Measurements from ENCODE around the gene DCLRE1B.

The DCLRE1B gene

DNA sequence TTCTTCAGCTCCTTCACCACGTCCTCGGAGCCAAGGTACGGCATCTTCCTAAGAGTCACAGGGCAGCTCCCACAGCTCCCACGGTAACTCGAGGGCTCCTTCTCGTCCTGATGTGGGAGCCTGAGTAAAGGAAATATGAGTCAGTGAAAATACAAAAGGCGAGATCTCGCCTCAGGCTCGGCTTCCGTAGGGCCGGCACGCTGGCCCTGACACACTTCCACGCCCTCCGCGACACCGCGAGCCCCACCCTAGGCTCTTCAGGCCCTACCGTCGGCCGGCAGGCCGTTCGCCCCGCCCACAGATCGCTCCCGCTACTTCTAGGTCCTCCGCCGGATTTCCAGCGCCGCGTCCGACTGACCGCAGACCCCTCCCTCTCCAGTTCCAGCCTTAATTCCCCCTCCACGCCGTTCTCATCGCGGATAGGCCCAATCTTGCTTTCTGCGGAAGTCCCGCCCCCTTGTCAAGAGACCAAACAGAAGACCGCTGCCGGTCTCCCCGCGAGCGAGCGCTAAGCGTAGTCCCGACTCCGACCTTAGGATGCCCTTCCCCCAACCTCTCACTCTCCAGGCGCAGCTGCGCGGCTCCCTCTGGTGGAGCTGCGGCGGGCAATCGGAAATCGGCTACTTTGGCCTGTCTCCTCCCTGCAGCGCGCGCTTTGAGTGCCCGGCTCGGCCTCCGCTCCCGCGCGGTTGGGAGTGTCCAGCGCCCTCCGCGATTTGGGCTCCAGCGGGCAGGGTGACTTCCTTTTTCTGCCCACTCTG, at the start of gene DCLRE1B, which contains the start of gene AP4B1:
Gene DCLRE1B (plus strand): TSS at position 653 of the 761 bp plus-strand sequence. CDS start 261 bp downstream, outside the sequence.
Gene AP4B1 (minus strand): TSS at position 126 of the 761 bp plus-strand sequence. CDS start 82 bp downstream, at position 44.
- Histone ChIP-seq H3K27ac (ENCODE audit: extremely low read depth, low read depth, low read length) (peak within 1 kb of the TSS; percentile 75), H3K9me3 (ENCODE audit: control insufficient read depth, insufficient read depth, low read depth, low read length) (no peaks in the 10 kb centered on the region), H3K4me3 (ENCODE audit: low read depth, low read length) (peak within 1 kb of the TSS; percentile 69), H3K36me3 (ENCODE audit: control insufficient read depth in 2 of 2, insufficient read depth in 1 of 2, low read length in 2 of 2) (peaks cover 9 to 64% of the 10 kb centered on the region in 2 experiments), H3K4me1 (ENCODE audit: control insufficient read depth, insufficient read depth, low read length) (no peaks in the 10 kb centered on the region)
- ChIA-PET CTCF (interaction anchor here (0.6 to 2.1 kb wide), 7 partner anchors 9 to 445 kb away, joined by 3 to 17 read pairs (median 3); partner anchors contain the start of gene HIPK1), POLR2A (interaction anchor here (0.7 to 4.9 kb wide), 9 partner anchors 11 to 1210 kb away, joined by 3 to 84 read pairs (median 4); partner anchors contain the start of genes HIPK1 and RSBN1)
- TF ChIP-seq ZNF510 (tag by site-specific recombination; IDR thresholded peaks at IDR 0.05; ENCODE audit: insufficient replicate concordance) (no peak), ZNF202 (tag by site-specific recombination; IDR thresholded peaks at IDR 0.05; ENCODE audit: borderline replicate concordance) (no peak), SP3 (tag by site-specific recombination; IDR thresholded peaks at IDR 0.05) (peak; percentile 91), ZNF529 (tag by site-specific recombination; IDR thresholded peaks at IDR 0.05; ENCODE audit: insufficient replicate concordance) (no peak), OVOL3 (tag by site-specific recombination; IDR thresholded peaks at IDR 0.05) (no peak), ZBTB20 (tag by site-specific recombination; IDR thresholded peaks at IDR 0.05) (peak; percentile 83; the same call in 1 of the 2 replicates), HOXC10 (CRISPR knock-in tag; IDR thresholded peaks at IDR 0.05) (no peak), TRIM28 (IDR thresholded peaks at IDR 0.05; ENCODE audit: borderline replicate concordance, low read length) (peak; percentile 96), ZNF433 (tag by site-specific recombination; IDR thresholded peaks at IDR 0.05; ENCODE audit: low read depth) (no peak), FEZF1 (tag by site-specific recombination; IDR thresholded peaks at IDR 0.05) (no peak; the same call in 1 of the 2 replicates), ZNF174 (tag by site-specific recombination; IDR thresholded peaks at IDR 0.05) (no peak), ZNF112 (tag by site-specific recombination; IDR thresholded peaks at IDR 0.05) (no peak), ZNF561 (tag by site-specific recombination; IDR thresholded peaks at IDR 0.05; ENCODE audit: borderline replicate concordance) (peak; percentile 87), RBAK (tag by site-specific recombination; IDR thresholded peaks at IDR 0.05) (no peak), ZNF843 (tag by site-specific recombination; IDR thresholded peaks at IDR 0.05) (peak; percentile 67), ZNF23 (tag by site-specific recombination; IDR thresholded peaks at IDR 0.05; ENCODE audit: borderline replicate concordance) (no peak), ZNF24 (tag by site-specific recombination; IDR thresholded peaks at IDR 0.05) (peak; percentile 87), ZNF610 (tag by site-specific recombination; IDR thresholded peaks at IDR 0.05; ENCODE audit: borderline replicate concordance) (peak; percentile 93), ZSCAN30 (tag by site-specific recombination; IDR thresholded peaks at IDR 0.05) (peak; percentile 67), REPIN1 (tag by site-specific recombination; IDR thresholded peaks at IDR 0.05; ENCODE audit: low read depth) (no peak), KLF16 (tag by site-specific recombination; IDR thresholded peaks at IDR 0.05) (peak; percentile 77), ZFHX2 (tag by site-specific recombination; conservative IDR thresholded peaks at IDR 0.05) (peak; percentile 44)
- TF ChIP-seq, protein P1, sequence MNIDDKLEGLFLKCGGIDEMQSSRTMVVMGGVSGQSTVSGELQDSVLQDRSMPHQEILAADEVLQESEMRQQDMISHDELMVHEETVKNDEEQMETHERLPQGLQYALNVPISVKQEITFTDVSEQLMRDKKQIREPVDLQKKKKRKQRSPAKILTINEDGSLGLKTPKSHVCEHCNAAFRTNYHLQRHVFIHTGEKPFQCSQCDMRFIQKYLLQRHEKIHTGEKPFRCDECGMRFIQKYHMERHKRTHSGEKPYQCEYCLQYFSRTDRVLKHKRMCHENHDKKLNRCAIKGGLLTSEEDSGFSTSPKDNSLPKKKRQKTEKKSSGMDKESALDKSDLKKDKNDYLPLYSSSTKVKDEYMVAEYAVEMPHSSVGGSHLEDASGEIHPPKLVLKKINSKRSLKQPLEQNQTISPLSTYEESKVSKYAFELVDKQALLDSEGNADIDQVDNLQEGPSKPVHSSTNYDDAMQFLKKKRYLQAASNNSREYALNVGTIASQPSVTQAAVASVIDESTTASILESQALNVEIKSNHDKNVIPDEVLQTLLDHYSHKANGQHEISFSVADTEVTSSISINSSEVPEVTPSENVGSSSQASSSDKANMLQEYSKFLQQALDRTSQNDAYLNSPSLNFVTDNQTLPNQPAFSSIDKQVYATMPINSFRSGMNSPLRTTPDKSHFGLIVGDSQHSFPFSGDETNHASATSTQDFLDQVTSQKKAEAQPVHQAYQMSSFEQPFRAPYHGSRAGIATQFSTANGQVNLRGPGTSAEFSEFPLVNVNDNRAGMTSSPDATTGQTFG (tag by site-specific recombination; IDR thresholded peaks at IDR 0.05; ENCODE audit: borderline replicate concordance), result no peak
- TF ChIP-seq, protein P2, sequence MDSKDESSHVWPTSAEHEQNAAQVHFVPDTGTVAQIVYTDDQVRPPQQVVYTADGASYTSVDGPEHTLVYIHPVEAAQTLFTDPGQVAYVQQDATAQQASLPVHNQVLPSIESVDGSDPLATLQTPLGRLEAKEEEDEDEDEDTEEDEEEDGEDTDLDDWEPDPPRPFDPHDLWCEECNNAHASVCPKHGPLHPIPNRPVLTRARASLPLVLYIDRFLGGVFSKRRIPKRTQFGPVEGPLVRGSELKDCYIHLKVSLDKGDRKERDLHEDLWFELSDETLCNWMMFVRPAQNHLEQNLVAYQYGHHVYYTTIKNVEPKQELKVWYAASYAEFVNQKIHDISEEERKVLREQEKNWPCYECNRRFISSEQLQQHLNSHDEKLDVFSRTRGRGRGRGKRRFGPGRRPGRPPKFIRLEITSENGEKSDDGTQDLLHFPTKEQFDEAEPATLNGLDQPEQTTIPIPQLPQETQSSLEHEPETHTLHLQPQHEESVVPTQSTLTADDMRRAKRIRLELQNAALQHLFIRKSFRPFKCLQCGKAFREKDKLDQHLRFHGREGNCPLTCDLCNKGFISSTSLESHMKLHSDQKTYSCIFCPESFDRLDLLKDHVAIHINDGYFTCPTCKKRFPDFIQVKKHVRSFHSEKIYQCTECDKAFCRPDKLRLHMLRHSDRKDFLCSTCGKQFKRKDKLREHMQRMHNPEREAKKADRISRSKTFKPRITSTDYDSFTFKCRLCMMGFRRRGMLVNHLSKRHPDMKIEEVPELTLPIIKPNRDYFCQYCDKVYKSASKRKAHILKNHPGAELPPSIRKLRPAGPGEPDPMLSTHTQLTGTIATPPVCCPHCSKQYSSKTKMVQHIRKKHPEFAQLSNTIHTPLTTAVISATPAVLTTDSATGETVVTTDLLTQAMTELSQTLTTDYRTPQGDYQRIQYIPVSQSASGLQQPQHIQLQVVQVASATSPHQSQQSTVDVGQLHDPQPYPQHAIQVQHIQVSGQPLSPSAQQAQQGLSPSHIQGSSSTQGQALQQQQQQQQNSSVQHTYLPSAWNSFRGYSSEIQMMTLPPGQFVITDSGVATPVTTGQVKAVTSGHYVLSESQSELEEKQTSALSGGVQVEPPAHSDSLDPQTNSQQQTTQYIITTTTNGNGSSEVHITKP (tag by site-specific recombination; IDR thresholded peaks at IDR 0.05), result peak; percentile 92
- TF ChIP-seq, protein P3, sequence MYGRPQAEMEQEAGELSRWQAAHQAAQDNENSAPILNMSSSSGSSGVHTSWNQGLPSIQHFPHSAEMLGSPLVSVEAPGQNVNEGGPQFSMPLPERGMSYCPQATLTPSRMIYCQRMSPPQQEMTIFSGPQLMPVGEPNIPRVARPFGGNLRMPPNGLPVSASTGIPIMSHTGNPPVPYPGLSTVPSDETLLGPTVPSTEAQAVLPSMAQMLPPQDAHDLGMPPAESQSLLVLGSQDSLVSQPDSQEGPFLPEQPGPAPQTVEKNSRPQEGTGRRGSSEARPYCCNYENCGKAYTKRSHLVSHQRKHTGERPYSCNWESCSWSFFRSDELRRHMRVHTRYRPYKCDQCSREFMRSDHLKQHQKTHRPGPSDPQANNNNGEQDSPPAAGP (tag by site-specific recombination; IDR thresholded peaks at IDR 0.05), result peak; percentile 78
- TF ChIP-seq, protein P4, sequence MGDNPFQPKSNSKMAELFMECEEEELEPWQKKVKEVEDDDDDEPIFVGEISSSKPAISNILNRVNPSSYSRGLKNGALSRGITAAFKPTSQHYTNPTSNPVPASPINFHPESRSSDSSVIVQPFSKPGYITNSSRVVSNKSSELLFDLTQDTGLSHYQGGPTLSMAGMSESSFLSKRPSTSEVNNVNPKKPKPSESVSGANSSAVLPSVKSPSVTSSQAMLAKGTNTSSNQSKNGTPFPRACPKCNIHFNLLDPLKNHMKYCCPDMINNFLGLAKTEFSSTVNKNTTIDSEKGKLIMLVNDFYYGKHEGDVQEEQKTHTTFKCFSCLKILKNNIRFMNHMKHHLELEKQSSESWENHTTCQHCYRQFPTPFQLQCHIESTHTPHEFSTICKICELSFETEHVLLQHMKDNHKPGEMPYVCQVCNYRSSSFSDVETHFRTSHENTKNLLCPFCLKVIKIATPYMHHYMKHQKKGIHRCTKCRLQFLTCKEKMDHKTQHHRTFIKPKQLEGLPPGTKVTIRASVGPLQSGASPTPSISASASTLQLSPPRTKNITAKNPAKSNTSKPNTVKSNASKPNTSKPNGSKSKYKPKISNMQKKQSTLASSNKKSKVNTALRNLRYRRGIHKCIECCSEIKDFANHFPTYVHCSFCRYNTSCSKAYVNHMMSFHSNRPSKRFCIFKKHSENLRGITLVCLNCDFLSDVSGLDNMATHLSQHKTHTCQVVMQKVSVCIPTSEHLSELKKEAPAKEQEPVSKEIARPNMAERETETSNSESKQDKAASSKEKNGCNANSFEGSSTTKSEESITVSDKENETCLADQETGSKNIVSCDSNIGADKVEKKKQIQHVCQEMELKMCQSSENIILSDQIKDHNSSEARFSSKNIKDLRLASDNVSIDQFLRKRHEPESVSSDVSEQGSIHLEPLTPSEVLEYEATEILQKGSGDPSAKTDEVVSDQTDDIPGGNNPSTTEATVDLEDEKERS (tag by site-specific recombination; IDR thresholded peaks at IDR 0.05), result no peak

All from HEK293 (cell line).